ENCODE results near the gene CDK15.
"Not testable (repeated sequence)": the region's sequence is repeated elsewhere in the genome, so short reads cannot be mapped to it uniquely, and the experiment has no call there.

The CDK15 gene

DNA sequence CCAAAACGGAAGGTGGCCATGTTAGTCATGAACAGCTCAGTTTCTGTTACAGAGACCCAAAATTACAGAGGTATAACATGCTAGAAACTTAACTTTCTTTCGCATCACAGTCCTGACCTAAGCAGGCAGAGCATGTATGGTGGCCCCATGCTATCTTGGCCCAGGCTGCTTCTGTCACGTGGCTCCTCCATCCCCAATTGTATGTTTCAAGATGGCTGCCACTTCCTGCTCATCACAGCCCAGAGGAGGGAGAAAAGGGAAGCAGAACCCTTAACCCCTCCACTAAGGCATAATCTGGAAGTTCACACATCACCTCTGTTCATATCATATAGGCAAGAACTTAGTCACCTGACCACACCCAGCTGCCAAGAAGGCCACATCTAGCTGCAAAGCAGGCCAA lies 28.7 kb downstream of the CDK15 start:
- DNase-seq, result no peak

DNA sequence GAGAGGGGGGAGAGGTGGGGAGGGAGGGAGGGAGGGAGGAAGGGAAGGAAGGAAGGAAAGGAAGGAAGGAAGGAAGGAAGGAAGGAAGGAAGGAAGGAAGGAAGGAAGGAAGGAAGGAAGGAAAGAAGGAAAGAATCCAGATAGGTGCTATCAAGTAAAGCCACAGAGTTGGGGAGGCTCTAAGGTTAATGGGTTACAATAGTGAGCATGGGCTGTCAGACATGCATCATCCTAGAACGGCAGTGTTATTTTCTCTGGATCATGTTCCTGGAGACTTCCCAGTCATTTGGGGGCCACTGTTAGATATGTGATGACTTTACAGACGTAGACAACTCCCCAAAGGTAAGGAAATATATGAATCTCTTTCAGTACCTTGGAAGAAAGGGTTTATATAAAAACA lies 31.1 kb downstream of the CDK15 start:
- DNase-seq, result no peak

DNA sequence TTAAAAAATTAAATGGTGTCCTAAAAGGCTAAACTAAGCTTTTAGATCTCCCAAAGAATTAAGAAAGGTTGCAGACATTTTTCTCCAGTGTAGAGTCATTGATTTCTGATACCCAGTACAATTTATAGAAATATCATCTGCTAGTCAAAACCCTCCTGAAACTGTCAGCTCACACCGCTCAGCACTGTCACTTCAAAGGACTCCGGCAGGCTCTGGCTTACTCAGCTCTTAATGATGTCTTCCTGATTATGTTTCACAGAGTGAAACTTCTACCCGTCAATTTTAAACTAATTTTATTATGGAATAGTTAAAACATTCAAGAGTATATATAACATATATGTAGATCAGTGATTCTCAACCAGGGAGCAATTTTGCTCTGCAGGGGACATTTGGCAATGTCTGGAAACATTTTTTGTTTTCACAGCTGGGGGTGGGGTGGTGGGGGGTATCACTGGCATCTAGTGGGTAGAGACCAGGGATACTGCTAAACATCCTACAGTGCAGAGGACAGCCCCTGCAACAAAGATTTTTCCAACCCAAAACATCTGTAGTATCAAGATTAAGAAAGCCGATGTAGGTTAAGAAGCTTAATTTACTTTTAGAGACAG lies 31.6 kb downstream of the CDK15 start:
- no peak for DNase-seq

DNA sequence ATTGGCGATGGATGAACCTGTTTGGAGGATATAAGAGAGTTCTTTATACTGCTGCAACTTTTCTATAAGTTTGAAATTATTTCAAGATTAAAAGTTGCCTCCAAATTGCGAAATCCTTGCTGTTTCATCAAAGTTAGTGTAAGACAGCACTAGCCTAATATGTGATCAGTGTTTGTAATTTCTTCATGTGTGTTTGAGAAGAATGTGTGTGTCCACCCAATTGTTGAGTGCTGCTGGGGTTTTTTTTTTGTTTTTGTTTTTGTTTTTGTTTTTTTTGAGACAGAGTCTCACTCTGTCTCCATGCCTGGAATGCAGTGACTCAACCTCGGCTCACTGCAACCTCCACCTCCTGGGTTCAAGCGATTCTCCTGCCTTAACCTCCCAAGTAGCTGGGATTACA lies 33.4 kb downstream of the CDK15 start:
- DNase-seq, result no peak

DNA sequence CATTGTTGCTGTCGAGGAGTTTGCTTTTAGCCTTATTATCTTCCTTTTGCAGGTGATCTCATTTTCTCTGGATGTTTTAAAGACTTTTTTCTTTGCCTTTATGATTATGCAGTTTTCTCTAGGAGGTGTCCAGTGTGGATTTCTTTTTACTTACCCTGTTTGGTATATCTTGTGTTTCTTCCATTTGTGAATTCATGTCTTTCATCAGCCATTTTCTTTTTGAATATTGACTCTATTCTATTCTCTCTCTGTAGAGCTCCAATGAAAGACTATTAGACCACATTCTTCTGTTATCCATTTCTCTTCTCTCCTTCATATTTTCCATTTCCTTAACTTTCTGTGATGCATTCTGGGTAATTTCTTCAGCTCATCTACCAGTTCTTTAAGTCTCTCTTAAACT lies 34.4 kb downstream of the CDK15 start:
- DNase-seq, result no peak

DNA sequence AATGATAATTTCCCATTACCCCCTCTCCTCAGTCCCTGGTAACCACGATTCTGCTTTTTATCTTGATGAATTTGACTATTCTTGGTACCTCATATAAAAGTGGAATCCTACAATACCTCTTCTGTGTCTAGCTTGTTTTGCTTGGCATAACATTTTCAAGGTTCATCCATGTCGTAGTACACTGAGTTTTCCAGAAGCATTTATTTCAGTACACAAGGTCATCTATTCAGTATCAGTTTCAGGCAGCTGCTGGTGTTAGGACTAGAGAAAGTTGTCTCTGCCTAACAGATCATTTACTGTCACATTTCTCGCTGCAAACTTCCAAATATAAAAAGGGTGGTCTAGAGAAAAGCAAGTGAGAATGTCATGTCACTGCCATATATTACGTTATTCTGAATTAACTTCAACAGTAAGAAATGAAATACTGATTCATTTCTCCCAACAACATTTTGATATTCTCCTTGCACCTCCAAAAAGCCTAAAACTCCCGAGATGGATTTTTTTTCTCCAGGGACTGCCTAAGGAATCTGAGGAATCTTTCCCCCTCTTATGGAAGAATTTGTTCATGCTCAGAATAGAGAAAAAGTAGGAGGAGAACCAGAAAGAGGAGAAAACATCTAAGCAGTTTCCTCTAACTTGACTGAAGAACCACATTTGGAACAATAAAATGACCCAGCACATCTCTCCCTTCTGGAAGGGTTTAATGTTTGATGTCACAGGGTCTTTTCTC lies 36.0 kb downstream of the CDK15 start:
- no peak for DNase-seq

DNA sequence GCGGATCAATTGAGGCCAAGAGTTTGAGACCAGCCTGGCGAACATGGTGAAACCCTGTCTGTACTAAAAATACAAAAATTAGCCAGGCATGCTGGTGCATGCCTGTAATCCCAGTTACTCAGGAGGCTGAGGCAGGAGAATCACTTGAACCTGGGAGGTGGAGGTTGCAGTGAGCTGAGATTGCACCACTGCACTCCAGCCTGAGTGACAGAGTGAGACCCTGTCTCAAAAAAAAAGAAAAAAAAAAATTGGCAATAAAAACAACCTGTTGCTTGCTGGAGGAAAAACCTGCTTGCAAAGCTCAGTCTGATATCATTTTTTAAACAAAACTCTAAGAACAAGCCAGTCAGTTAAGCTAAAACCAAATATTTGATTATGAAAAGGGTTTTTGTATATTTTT lies 38.6 kb downstream of the CDK15 start:
- not testable (repeated sequence) for DNase-seq

DNA sequence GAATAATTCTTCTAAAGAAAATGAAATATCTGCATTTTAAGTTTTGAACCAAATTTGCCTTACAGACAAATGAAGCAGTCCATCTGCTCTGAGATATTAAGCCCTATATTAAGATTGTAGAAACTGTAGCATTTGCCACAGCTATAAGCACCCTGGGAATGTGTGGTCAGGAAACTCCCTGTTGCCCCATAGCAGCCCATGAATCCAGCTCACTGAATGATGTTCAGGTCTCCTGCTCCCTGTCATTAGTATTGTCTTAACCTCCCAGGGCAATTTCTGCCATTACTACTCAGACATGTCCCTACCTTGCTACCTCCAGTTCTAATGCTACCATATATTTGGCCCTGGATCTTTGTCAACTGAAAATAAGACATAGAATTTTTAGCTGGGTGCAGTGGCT lies 41.1 kb downstream of the CDK15 start:
- DNase-seq, result no peak

DNA sequence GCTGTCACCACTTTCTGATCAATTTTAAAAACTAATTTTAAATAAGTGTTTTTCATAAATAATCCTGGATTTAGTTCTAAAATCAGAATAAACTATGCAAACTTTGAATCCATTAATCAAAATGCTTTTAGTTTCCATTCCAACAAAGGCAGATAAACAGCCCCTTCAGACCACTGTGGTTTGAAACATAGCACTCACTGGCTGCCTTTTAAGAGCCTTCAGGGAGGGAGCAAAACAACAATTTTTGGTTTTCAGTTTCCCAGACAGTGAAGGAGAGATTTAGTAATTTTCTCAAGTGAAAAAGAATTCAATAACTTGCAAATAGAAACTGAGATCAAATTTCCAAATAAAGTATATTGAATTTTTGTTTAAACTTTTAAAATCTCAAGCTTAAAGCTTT lies 46.1 kb downstream of the CDK15 start:
- DNase-seq, result no peak

DNA sequence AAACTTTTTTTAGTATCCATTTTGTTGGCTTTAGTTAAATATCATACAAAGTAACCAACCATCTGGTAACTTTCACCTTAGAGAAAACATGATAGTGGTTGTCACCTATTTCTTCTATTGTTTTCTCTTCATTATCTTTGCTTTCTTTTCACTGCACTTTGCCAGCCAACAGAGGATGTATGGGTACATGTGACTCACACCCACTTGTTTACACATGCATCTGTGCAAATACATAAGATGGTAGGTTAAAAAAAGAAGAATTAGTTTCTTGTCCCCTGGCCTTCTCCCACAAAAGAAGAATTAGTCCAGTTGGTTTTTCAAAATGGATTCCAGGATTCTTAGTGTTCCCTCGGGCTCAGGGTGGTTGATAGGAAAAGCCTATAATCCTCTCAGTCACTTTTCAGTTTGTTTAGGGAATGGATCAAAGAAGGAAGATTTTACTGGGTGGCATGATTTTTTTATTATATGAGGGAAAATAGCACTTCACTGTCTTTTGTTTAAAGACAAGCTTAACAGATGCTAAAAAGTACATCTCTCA lies 46.6 kb downstream of the CDK15 start:
- DNase-seq, result no peak

DNA sequence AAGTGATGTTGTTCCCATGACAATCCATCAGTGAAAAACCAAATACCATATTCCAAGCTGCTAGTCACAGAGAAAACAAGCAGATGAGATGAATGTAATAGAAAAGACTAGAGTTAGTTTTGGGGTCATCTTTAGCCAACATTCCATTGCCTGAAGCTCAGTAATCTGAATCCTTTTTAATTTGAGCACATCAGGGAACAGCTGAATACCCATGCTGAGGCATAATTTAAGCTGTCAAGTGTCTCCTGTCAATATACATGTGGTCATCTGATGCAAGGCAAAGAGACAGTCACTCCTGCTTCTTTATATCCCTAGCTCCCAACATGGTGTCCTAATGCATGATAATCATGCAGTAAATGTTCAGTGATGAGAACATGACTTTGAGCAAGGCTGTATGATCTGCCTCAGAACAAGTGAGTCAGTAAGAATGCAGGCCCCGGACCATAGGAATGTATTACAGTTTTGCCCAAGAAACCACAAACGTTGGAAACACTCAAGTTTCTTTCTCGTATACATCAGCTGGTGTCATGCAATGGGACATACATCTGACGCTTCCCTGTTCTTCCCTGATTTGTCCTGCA lies 48.0 kb downstream of the CDK15 start:
- no peak for DNase-seq

DNA sequence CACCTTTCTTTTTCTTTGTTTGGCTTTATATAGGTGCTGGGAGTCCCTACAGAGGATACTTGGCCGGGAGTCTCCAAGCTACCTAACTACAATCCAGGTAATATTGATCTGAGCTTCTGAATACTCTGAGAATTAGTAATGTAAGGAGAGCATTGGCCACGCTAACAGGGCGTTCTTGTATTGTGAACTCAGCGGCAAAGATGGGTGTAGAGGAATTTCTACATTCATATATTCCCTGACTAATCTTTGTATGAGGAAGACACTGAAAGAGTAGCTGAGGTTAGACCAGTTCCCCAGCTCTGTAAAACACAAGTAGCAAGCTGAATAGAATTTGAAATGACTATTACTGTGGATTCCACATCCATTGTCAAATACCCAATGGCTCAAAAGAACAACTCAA lies 48.5 kb downstream of the CDK15 start:
- no peak for DNase-seq

DNA sequence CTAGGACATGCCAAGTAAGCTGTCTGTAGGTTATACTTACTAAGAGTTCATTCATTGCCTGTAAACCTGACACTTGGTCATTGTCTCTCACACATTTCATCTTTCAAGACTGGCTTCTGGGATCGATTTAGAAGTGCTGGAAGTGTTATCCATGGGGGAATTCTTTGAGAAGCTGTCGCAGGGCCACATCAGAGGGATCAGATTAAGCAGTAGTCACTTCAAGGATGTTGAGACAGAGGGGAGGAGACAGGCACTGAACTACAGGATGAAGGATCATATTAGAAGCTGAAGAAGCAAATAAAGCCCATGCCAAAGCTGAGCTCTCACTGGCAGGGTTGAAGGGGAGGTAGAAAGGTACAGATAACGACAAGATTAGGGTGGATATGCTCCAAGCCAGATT lies 49.0 kb downstream of the CDK15 start:
- no peak for DNase-seq

DNA sequence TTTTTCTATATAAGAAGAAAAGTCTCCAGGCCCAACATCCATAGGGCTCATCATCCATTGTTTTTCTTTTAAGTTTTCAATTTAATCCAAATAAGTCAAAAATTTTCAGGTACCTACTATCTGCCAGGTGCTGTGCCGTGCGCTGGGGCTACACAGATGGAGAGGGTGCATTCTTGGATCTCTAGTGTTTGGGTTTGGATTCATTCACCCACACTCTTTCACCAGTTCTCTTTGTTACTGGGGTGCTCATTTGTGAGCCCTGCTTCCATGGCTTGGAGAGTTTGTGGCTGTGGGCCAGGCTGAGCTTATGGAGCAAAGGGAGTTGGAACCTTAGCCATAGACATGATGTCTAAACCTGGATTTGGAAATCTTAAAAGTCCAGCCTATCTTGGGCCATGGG lies 51.0 kb downstream of the CDK15 start:
- DNase-seq, result no peak

DNA sequence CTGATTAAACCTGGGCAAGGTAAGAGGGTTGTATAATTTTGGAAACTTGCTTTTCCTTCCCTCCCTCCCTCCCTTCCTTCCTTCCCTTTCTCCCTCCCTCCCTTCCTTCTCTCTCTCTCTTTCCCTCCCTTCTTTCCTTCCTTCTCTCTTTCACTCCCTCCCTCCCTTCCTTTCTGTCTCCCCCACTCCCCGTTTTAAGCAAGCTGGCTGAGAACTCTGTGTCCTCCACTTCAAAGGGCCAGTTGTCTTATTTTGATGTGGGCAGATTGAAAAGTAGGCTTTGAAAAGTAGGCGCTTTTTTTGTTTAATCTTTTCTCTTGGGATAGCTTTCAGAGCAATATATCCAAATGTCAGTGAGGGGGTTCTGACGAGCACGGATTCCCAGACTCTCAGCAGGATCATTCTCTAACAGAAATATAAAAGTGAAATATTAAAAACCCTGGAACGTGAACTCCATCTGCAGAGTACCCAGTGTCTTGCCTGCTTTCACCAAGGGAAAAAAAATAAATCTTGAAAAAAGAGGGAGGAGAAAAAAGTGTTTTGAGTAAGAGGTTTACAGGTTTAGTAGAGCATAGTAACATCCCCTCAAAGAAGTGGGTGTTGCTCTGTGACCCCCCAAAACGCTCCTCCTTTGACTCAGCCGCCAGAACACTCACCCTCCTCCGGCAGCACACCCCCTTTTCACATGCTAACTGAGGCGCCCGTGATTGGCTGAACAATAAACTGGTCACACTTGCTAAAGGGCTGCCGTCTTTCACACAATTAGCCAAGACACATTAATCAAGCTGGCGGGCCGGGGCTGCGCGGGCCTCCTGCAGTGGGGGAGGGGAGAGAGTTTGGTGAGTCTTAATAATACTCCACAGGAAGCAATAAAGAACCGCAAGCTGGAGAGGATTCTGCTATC lies 52.2 kb downstream of the CDK15 start:
- DNase-seq, result peak; percentile 20

DNA sequence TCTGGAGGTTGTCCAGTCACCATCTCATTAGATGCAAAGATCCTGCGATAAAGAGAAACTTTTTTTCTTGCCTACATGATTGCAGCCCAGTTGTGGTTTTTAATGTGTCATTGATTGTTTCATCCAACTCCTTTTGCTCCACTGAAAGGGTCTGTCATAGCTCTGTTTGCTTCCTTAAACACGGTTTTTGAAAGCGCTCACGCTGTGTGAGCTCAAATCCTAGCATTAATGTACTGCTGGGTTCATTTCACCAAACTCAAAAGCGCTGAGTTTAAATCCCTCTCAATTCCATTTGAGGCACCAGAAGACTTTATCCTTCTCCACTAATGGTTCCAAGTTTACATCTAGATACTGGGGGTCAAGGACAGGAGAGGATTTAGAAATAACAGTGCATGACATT lies 53.6 kb downstream of the CDK15 start:
- DNase-seq, result no peak

DNA sequence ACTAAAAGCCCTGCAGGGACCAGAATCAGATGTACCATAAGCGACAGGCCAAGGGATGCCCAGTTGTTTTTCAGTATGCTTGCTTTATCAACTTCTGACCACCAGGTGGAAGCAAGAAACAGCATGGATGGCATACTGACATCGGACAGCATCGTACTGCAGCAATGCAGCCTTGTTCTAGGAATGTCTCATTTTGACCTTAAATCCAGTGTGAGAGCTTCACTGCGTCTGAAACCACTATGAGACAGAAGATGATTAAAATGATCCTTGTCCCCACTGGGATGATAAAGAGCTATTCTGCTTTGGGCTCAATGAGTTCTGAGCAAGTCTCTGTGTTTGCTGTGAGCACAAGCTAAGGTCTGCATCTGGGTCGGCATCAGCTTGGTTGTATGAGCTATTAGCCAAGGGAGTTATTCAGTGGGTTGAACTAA lies 54.3 kb downstream of the CDK15 start:
- DNase-seq, result peak; percentile 54

DNA sequence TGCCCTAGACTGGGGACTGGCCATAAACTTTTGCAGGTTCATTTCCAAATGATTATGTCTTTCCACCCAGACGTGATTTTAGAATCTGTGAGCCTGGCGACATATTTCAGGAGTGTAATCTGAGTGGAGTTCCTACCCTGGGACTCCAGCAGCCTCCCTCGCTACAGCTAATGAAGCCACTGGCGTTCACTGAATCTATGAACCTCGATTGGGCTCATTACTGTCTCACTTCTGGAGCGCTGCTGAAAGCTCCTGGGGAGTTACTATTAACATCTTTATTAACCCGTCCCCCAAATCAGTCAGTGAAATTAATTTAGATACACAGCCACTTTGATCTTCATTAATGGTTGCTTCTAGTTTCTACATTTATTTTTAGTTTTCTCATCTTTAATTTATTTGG lies 56.5 kb downstream of the CDK15 start:
- DNase-seq, result no peak

DNA sequence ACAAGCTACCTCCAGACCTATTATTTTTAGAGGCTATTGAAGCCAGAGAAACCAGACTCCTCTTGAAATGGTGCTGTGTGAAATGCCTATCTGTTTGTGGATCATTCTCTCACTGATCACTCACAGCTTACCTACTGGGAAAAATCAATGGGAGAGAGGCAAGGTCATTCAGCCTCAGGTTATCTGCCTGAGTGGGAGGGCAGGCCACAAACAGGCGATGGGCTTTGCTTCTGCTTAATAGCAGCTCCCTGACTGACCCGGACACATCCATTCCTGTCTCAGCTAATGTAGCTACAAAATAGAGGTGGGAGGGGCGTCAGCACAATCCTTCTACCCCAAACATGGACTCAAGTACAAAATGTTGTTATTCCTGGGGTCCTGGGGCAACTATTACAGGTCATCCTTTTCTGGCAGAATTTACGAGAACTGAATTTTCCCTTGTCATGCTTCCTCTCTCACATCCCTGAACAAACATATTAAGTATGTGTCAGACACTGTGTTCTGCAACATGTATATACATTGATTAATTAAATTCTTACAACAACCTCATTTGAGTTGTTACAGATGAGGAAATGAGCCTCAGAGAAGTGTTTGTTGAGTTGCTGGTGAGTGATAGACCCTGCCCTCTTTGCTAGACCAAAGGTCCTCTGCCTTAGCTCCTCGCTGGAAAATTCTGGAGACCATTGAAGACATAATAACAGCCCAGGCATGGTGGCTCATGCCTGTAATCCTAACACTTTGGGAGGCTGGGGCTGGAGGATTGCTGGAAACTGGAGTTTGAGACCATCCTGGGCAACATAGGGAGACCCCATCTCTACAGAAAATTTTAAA lies 60.5 kb downstream of the CDK15 start:
- DNase-seq, result no peak

DNA sequence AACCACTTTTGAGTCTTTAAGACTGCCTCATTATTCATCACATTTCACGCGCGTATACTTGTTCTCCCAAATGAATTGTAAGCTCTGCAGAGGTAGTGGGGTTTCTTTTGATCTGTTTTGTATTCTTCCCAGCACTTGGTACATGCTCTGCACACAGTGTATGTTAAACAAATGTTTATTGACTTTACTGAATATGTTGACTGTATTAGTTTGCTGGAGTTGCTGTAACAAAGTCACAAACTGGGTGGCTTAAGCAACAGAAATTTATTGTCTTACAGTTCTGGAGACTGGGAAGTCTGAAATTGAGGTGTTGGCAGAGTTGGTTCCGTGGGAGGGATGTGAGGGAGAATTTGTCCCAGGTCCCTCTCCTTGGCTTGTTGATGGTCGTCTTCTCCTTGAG lies 65.1 kb downstream of the CDK15 start:
- DNase-seq, result no peak

DNA sequence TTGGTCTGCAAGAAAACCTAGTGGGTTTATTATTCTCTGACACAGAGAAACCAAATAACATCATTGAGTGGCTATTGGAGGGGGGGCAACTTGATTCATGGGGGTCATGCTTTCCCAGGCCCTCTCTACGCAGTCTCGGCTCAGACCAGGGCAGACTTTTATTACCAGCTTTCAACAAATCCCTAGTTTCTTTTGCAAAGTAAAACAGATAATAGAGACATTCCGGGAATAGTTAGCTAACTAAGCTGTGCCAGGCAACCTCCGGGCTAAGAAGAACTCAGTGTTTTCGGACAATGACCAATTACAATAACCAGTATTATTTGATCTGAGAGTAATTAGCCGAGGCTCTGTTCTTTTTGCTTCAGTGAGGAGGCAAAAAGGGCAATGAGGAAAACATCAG lies 66.3 kb downstream of the CDK15 start:
- DNase-seq, result no peak

DNA sequence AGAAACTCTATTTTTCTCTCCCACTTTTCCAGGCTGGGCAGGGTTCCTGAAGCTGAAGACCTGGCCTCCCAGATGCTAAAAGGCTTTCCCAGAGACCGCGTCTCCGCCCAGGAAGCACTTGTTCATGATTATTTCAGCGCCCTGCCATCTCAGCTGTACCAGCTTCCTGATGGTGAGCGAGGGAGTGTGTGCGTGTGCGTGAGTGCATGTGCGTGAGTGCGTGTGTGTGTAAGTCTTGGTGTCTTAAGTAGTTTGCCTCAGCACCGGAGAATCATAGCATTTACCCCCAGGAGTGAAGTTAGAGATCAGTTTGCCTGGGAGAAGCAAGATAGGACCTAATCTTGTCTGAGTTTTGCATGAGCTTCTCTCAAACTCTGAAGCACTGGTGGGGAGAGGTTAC lies 73.7 kb downstream of the CDK15 start:
- DNase-seq, result no peak

Data from NCI-H748 treated with DMSO at 0.1 percent for 48 hours (cell line).